Stimulated activated CD8-positive, alpha-beta memory T cell treated with anti-CD3 and anti-CD28 coated beads, Interleukin-12 subunit alpha, Interleukin-12 subunit beta, amount 100 ng/mL, for 24 hours (primary cell): Measurements from ENCODE around the gene FGD6.
"Not testable (repeated sequence)": the region's sequence is repeated elsewhere in the genome, so short reads cannot be mapped to it uniquely, and the experiment has no call there.

Source experiments
- DNase-seq: peaks from one replicate; pipeline ENCODE4 v3.0.0-alpha.2; 2020; ENCODE audit errors: extremely low read depth

FGD6 gene

GRCh38 chr12:95126076-95126475 lies 91.2 kb downstream of the FGD6 start:
- DNase-seq: no peak

DNA sequence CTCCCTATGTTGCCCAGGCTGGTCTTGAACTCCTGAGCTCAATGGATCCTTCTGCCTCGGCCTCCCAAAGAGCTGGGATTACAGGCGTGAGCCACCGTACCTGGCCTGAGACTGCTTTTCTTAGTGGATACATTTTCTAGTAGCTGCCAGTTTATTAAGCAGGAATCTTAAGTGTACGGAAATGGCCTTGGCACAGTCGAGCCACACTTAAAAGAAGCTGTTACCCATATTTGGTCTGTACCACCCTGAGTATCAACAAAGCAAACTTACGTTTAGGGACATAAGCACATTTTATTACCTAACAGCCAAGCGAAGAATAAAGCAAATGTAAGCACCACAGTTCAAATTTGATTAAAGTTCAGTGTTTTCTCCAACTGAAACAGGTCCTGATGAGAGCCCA lies 93.2 kb downstream of the FGD6 start:
- DNase-seq: no peak

DNA sequence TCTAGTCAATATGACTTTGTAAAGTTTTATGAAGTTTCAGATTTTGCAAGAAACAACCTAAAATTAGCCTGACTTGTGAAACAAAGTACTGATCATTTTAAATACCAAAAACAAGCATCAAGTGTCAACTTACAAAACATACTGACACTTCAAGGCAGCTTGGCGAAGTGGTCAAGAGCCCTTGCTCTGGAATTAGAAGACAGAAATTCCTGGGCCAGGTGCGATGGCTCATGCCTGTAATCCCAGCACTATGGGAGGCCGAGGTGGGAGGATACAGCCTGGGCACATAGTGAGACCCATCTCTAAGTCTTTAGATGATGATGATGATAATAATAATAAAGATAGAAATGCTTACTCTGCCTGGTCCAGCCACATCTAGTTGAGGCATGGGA lies 98.5 kb downstream of the FGD6 start:
- no peak for DNase-seq

DNA sequence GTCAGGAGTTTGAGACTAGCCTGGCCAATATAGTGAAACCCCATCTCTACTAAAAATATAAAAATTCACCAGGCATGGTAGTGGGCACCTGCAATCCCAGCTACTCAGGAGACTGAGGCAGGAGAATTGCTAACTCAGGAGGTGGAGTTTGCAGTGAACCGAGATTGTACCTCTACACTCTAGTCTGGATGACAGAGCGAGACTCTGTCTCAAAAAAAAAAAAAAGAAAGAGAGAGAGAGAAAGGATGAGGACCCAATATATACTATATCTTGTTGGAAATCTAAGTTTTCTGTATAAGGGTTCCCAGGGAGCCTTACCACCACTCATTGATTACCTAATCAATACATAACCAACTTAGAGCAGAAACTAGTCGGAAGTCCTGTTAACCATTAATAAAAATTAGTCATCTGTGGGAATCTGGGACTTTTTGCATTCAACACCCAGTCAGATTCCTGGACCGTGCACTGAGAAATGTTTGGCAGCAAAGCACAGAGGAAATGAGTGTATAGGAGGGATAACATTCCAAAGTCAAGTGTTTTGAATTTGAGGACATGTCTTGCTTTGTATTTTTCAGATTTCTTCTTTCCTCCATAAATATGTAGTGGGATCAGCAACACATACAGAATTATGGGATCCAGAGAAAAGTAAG lies 99.0 kb downstream of the FGD6 start:
- no peak for DNase-seq

DNA sequence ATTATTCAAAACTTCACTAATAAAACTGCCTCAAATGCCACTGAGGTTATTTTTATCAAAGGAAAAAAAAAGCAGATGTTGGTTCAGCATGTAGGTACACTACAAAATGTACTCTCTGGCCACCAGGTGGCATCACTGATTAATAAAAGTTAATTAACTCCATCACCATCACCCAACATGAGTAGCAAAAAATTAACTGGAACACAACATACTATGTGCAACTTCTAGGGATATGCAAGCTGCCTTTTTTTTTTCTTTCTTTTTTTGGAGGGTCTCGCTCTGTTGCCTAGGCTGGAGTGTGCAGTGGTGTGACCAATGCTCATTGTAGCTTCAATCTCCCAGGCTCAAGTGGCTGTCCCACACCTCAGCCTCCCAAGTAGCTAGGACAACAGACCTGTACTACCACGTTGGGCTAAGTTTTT lies 100.1 kb downstream of the FGD6 start:
- peak; percentile 27 for DNase-seq

DNA sequence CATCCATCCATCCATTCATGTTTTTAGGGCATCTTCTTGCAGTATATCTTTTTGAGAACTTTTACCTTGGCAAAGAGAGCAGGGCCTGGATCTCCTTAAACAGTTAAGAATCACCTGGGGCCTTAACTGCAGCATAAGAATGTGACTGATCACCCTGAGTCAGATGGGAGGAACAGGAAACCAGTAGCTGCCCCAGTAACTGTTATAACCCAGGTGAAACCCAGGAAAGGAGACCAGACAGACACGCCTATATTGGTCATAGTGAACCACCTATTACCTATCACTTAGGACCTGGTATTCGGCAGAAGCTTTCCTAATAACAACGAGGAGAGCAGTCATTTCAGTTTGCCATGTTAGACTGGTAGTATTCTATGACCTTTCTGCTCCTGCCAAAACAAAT lies 100.5 kb downstream of the FGD6 start:
- DNase-seq: no peak

GRCh38 chr12:95116341-95116740 lies 100.9 kb downstream of the FGD6 start:
- no peak for DNase-seq

DNA sequence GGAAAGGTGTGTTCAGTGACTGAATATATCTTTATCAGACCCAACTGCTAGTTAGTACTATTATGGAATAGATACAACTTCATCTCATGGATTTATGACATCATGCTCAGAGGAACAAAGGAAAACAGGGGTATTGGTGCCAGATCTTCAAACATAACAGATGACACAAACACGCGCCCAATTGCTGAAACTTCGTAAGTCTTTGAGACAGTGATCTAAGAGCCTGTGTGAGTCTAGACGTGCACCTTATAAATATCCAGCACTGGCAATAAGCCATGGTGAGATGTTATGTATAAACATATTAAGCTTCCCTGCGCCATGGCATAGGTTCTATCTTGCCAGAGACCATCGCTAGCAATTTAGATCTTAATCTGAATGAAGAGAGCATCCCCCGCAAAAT lies 101.6 kb downstream of the FGD6 start:
- no peak for DNase-seq

DNA sequence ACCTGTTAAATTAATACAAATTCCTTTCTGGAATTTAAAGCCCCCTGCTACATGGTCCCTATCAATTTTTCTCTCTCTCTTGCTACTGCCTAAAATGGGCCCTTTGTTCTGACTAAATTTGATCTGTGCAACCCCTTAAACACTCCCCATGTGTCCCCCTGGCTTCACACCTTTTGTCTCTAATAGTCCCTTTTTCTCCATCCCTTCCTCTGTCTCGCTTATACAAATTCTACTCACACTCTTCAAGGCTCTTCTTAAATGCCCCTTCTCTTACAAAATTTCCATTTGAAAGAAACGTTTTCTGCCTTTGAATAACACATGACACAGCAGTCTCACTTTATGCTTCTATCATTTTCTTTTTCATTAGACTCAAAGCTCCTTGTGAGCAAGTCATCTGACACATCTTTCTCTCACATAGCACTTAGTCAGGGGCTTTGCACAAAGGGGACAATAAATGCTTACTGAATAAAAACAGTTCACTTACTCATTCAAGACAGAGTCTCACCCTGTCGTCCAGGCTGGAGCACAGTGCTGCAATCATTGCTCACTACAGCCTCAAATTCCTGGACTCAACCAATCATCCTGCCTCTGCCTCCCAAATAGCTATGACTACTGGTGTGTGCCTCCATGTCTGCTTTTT lies 102.4 kb downstream of the FGD6 start:
- no peak for DNase-seq

GRCh38 chr12:95107362-95107761 lies 109.9 kb downstream of the FGD6 start:
- DNase-seq: no peak

DNA sequence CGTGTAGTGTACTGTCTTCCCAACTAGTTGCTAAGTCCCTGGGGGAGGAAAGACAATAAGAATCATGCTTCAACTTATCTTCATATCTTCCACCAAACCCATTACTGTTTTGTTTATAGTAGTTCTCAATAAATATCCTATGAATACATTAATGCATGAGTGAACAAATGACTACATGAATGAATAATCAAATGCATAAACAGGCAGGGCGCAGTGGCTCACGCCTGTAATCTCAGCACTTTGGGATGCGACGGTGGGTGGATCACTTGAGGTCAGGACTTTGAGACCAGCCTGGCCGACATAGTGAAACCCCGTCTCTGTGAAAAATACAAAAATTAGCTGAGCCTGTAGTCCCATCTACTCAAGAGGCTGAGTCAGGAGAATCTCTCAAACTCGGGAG lies 111.7 kb downstream of the FGD6 start:
- no peak for DNase-seq

DNA sequence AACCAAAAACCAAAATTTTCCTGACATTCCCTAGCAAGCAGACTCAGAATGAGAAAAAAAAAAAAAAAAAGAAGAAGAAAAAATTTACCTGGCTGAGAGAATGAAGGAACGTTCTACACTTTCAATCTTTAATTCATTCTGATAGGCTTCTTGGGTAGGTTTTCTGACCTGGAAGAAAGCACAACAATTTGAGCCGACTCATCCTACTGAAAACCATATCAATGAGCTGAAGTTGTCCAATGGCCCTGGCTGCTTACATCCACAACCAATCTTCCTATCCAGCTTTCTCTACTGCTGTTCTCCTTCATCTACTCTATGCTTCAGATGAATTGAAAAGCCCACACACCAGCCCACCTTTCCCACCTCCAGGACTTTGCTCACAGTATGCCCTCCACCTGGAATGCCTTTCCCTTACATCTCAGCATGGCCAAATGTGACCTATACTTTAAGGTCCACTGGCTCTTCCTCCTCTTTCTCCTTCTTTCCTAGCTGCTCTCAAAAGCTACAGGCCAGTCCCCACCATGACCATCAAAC lies 112.3 kb downstream of the FGD6 start:
- no peak for DNase-seq

GRCh38 chr12:95102916-95103671 lies 114.2 kb downstream of the FGD6 start:
- DNase-seq: no peak

GRCh38 chr12:95101957-95102356 lies 115.3 kb downstream of the FGD6 start:
- DNase-seq: not testable (repeated sequence)

GRCh38 chr12:95100264-95101190 lies 116.7 kb downstream of the FGD6 start:
- DNase-seq: no peak

DNA sequence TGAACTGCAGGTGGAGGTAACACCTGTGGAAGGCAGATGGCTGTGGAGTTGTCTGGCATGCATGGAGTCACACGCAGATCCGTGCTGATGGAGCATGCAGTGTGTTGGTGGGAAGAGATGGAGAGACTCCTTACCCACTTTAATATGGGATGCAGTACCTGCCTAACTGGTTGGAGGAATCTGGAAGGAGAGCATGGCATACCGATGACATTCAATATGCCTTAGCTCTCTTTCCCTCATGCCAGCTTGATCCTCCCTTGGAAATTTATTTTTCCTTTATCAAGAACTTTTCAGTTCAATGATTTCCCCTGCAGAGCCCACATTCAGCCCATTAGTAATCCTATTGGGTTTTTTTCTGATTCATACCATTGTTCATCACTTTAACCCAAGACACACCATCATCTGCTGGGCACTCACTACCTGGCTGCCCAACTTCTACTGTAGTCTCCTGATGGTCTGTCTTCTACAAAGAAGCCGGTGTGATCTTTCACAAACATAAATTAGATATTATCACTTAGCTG lies 117.9 kb downstream of the FGD6 start:
- no peak for DNase-seq

DNA sequence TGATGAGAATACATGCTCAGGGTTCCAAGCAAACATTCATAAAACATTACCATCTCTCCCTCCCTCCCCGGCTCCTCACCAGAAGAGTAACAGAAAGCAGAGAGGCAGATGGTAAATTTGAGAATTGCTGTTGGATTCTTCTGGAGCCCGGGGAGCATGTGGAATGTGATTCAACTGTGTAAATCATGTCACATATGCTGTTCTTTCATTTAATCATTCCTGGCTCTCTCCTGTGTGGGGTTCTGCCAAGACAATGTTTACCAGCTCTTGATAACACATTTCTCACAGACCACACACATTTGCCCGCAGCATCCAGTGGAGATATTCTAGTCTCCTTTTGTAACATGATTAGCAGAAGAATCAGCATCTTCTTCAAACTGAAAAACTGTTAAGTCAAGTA lies 120.4 kb downstream of the FGD6 start:
- DNase-seq: no peak

GRCh38 chr12:95096378-95096777 lies 120.9 kb downstream of the FGD6 start:
- no peak for DNase-seq

- not testable (repeated sequence) for DNase-seq
Observed at GRCh38 chr12:95095866-95096265, 121.4 kb downstream of the FGD6 start.

DNA sequence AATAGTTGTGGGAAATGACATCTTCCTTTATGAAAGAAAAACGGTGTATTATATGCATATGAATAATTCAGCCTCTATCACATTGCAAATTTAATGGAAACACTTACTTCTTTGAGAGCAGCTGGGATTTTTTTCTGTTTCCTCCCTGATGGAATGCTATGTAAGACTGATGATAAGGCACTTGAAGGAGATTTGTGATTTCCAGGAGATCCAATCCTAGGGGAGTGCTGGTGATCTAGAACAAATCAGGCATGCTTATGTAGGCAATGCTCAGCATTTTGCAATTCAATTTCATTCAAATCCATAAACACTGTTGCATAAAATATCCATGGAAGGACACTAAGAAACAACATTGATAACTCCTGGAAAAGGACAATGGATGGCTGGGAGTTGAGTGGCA lies 127.8 kb downstream of the FGD6 start:
- no peak for DNase-seq

- DNase-seq: no peak
Observed at GRCh38 chr12:95088379-95088778, 128.9 kb downstream of the FGD6 start.

DNA sequence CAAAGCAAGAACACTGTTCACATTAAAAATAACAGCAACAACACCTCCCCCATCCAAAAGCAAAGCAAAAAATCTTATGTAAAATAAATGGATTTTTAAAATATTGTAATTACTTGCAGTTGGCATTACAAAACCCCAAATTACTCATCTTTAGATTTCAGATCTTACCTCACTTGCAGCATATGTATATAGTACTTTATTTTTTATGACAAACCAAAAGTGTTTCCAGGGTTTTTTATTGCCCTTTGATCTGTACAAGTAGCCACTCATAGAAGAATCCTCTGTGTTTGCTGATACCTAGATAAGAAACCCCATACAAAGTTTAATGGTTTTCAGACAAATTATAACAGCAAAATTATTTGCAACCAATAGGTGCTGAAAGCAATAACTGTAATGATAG lies 131.7 kb downstream of the FGD6 start:
- no peak for DNase-seq
